Effector memory CD8-positive, alpha-beta T cell (primary cell): Measurements from ENCODE around the gene HDLBP.

ENCODE experiments used
- ATAC-seq: fragments of 150-1000 bp; cut with Tn5 transposase; replicated peaks from 2 replicates; pipeline ENCODE4 v1.10.0; 2021; ENCODE audit warnings: mild to moderate bottlenecking, moderate library complexity
- DNase-seq, 3 experiments: peaks; one replicate each; pipeline ENCODE4 v3.0.0; 2021
- H3K27ac Mint-ChIP-seq, 2 donors: one replicate each; pipeline ENCODE4 v1.8.0; 2022; ENCODE audit warnings: mild to moderate bottlenecking in 2 of 2, mixed read lengths in 2 of 2, moderate library complexity in 2 of 2
- H3K27me3 Mint-ChIP-seq, 2 donors: one replicate each; pipeline ENCODE4 v1.8.0; 2022; ENCODE audit warnings: mixed read lengths in 2 of 2
- H3K36me3 Mint-ChIP-seq: one replicate; pipeline ENCODE4 v1.8.0; 2022; ENCODE audit warnings: mild to moderate bottlenecking, moderate library complexity, mixed read lengths; ENCODE audit not compliant: insufficient read depth
- H3K4me1 Mint-ChIP-seq, 2 donors: one replicate each; pipeline ENCODE4 v1.8.0; 2022; ENCODE audit warnings: low read depth in 2 of 2, mixed read lengths in 2 of 2
- H3K4me3 Mint-ChIP-seq, 2 donors: one replicate each; pipeline ENCODE4 v1.8.0; 2022; ENCODE audit warnings: mild to moderate bottlenecking in 2 of 2, mixed read lengths in 2 of 2, moderate library complexity in 2 of 2
- H3K9me3 Mint-ChIP-seq, 2 donors: one replicate each; pipeline ENCODE4 v1.8.0; 2022; ENCODE audit warnings: mixed read lengths in 2 of 2

The HDLBP gene

GRCh38 chr2:241237949-241238371, 77.5 kb downstream of the HDLBP start:
- Mint-ChIP-seq H3K27me3 (no peaks in the 10 kb centered on the region), H3K36me3 (peaks cover 89% of the 10 kb centered on the region), H3K9me3 (no peaks in the 10 kb centered on the region), H3K4me1 (peaks cover 0 to 2% of the 10 kb centered on the region in 2 donors), H3K4me3 (no peak overlapping the region), H3K27ac (no peak overlapping the region)
- ATAC-seq (no peak), DNase-seq (no peak)

- peaks cover 4% of the 10 kb centered on the region in 2 donors for H3K4me1 Mint-ChIP-seq
- H3K4me3 Mint-ChIP-seq: no peak overlapping the region
- no peaks in the 10 kb centered on the region for H3K9me3 Mint-ChIP-seq
- H3K27ac Mint-ChIP-seq: no peak overlapping the region
- no peaks in the 10 kb centered on the region for H3K27me3 Mint-ChIP-seq
- ATAC-seq (no peak), DNase-seq (no peak)
- H3K36me3 Mint-ChIP-seq: peaks cover 87% of the 10 kb centered on the region
These were observed 78.4 kb downstream of the HDLBP start for GRCh38 chr2:241237047-241237446.

- peaks cover 80% of the 10 kb centered on the region for H3K36me3 Mint-ChIP-seq
- H3K4me1 Mint-ChIP-seq: peaks cover 4% of the 10 kb centered on the region in 2 donors
- ATAC-seq (no peak), DNase-seq (no peak)
- no peak overlapping the region for H3K4me3 Mint-ChIP-seq
- peak overlapping the region in 1 of 2 donors; percentile 12 for H3K27ac Mint-ChIP-seq
- no peaks in the 10 kb centered on the region for H3K27me3 Mint-ChIP-seq
- H3K9me3 Mint-ChIP-seq: no peaks in the 10 kb centered on the region
These were observed 79.4 kb downstream of the HDLBP start for GRCh38 chr2:241235859-241236593.

GRCh38 chr2:241234962-241235740, 80.3 kb downstream of the HDLBP start:
- Mint-ChIP-seq H3K9me3 (no peaks in the 10 kb centered on the region), H3K4me1 (peaks cover 4% of the 10 kb centered on the region in 2 donors), H3K27me3 (no peaks in the 10 kb centered on the region), H3K4me3 (no peak overlapping the region), H3K27ac (peak overlapping the region in 1 of 2 donors; percentile 28), H3K36me3 (peaks cover 80% of the 10 kb centered on the region)
- DNase-seq (no peak), ATAC-seq (no peak)

GRCh38 chr2:241234066-241234790, 81.2 kb downstream of the HDLBP start:
- H3K4me1 Mint-ChIP-seq: peaks cover 4 to 5% of the 10 kb centered on the region in 2 donors
- peaks cover 77% of the 10 kb centered on the region for H3K36me3 Mint-ChIP-seq
- H3K4me3 Mint-ChIP-seq: no peak overlapping the region
- H3K27ac Mint-ChIP-seq: no peak overlapping the region
- DNase-seq (no peak), ATAC-seq (no peak)
- no peaks in the 10 kb centered on the region for H3K27me3 Mint-ChIP-seq
- no peaks in the 10 kb centered on the region for H3K9me3 Mint-ChIP-seq

- peaks cover 71% of the 10 kb centered on the region for H3K36me3 Mint-ChIP-seq
- ATAC-seq (no peak), DNase-seq (no peak)
- peak overlapping the region; percentile 19 to 86 for H3K27ac Mint-ChIP-seq
- no peaks in the 10 kb centered on the region for H3K27me3 Mint-ChIP-seq
- H3K9me3 Mint-ChIP-seq: no peaks in the 10 kb centered on the region
- H3K4me1 Mint-ChIP-seq: peaks cover 4 to 7% of the 10 kb centered on the region in 2 donors
- no peak overlapping the region for H3K4me3 Mint-ChIP-seq
These were observed 82.5 kb downstream of the HDLBP start for GRCh38 chr2:241232736-241233575.

GRCh38 chr2:241230435-241230834, 85.0 kb downstream of the HDLBP start:
- Mint-ChIP-seq H3K4me3 (no peak overlapping the region), H3K9me3 (no peaks in the 10 kb centered on the region), H3K36me3 (peaks cover 51% of the 10 kb centered on the region), H3K27me3 (no peaks in the 10 kb centered on the region), H3K27ac (no peak overlapping the region), H3K4me1 (peaks cover 2 to 7% of the 10 kb centered on the region in 2 donors)
- no peak for DNase-seq
- no peak for ATAC-seq

GRCh38 chr2:241229563-241230401, 85.7 kb downstream of the HDLBP start:
- Mint-ChIP-seq H3K4me3 (no peak overlapping the region), H3K4me1 (peaks cover 3 to 7% of the 10 kb centered on the region in 2 donors), H3K27me3 (no peaks in the 10 kb centered on the region), H3K9me3 (no peaks in the 10 kb centered on the region), H3K36me3 (peaks cover 44% of the 10 kb centered on the region), H3K27ac (no peak overlapping the region)
- ATAC-seq: no peak
- DNase-seq: no peak

GRCh38 chr2:241228860-241229516, 86.5 kb downstream of the HDLBP start:
- H3K27ac Mint-ChIP-seq: no peak overlapping the region
- no peak for ATAC-seq

GRCh38 chr2:241228081-241228859, 87.2 kb downstream of the HDLBP start:
- no peaks in the 10 kb centered on the region for H3K9me3 Mint-ChIP-seq
- peaks cover 11% of the 10 kb centered on the region in 2 donors for H3K4me1 Mint-ChIP-seq
- no peak for ATAC-seq
- H3K4me3 Mint-ChIP-seq: no peak overlapping the region
- peaks cover 39% of the 10 kb centered on the region for H3K36me3 Mint-ChIP-seq
- no peak for DNase-seq
- H3K27me3 Mint-ChIP-seq: no peaks in the 10 kb centered on the region
- H3K27ac Mint-ChIP-seq: no peak overlapping the region

More at GRCh38 chr2:241228860-241229516, 86.5 kb downstream of the HDLBP start:
- peaks cover 8 to 11% of the 10 kb centered on the region in 2 donors for H3K4me1 Mint-ChIP-seq
- peaks cover 42% of the 10 kb centered on the region for H3K36me3 Mint-ChIP-seq
- no peak overlapping the region for H3K4me3 Mint-ChIP-seq
- no peak for DNase-seq
- H3K27me3 Mint-ChIP-seq: no peaks in the 10 kb centered on the region
- H3K9me3 Mint-ChIP-seq: no peaks in the 10 kb centered on the region

GRCh38 chr2:241227594-241227993, 87.9 kb downstream of the HDLBP start:
- H3K27me3 Mint-ChIP-seq: no peaks in the 10 kb centered on the region
- no peak for DNase-seq
- H3K36me3 Mint-ChIP-seq: peaks cover 34% of the 10 kb centered on the region
- H3K9me3 Mint-ChIP-seq: no peaks in the 10 kb centered on the region
- no peak overlapping the region for H3K4me3 Mint-ChIP-seq
- H3K4me1 Mint-ChIP-seq: peaks cover 9 to 10% of the 10 kb centered on the region in 2 donors
- no peak for ATAC-seq
- H3K27ac Mint-ChIP-seq: no peak overlapping the region
